ENCODE measurements around the gene INTS11. TPM values are rescaled to one million over a fixed set of nuclear protein-coding genes. Genes with fewer than 3 reads are reported as not detected.

INTS11 gene
- total and polyA plus RNA-seq, 2 donors from 2014 or later: 73.6 to 100 TPM

GRCh38 chr1:1302951-1303509, 21.4 kb downstream of the INTS11 start:
- DNase-seq (no peak), FAIRE-seq (no peak)
- Histone ChIP-seq H3K4me3 (ENCODE audit: low read length in 3 of 3) (no peak overlapping the region), H3K9me3 (ENCODE audit: control insufficient read depth in 2 of 3, insufficient read depth in 1 of 3, low read length in 3 of 3) (no peaks in the 10 kb centered on the region), H3K27ac (ENCODE audit: low read depth in 2 of 2, low read length in 2 of 2) (no peak overlapping the region), H3K27me3 (ENCODE audit: control insufficient read depth, insufficient read depth, low read length) (no peaks in the 10 kb centered on the region), H3K9ac (ENCODE audit: low read length in 3 of 3) (no peak overlapping the region), H3K36me3 (ENCODE audit: control insufficient read depth in 2 of 3, insufficient read depth in 3 of 3, low read length in 3 of 3) (no peaks in the 10 kb centered on the region), H3K4me1 (ENCODE audit: control insufficient read depth in 2 of 3, insufficient read depth in 2 of 3, low read depth in 1 of 3, low read length in 3 of 3) (peaks cover 0 to 31% (median 12%) of the 10 kb centered on the region in 3 donors)
- TF ChIP-seq CTCF (IDR thresholded peaks at IDR 0.05; ENCODE audit: borderline replicate concordance, extremely low read depth, insufficient read depth): no peak
- intact Hi-C loops (cut with DNase I): no loop called here

DNA sequence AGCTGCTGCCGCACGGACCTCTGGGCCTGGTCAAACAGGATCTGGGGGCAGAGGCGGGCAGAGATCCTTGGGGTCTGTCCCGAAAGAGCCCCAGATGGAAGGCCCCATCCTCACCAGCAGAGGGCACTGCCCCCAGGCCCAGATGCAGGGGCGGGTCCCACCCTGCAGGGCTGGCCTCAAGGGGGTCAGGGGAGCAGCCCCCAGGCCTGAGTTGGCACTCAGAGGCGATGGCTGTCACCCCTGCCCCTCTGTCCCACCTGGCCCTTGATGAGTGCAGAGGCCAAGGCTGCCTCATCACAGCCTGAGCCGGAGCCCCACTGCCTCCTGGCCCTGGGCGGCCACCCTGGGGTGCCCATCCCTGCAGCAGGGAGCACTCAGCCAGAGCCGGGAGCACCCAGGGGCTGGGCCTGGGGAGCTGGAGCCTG, 22.4 kb downstream of the INTS11 start:
- intact Hi-C loops (cut with DNase I): no loop called here
- H3K4me3 ChIP-seq (ENCODE audit: low read length in 3 of 3): no peak overlapping the region
- no peak for DNase-seq
- no peaks in the 10 kb centered on the region for H3K27me3 ChIP-seq (ENCODE audit: control insufficient read depth, insufficient read depth, low read length)
- H3K27ac ChIP-seq (ENCODE audit: low read depth in 2 of 2, low read length in 2 of 2): no peak overlapping the region
- no peaks in the 10 kb centered on the region for H3K36me3 ChIP-seq (ENCODE audit: control insufficient read depth in 2 of 3, insufficient read depth in 3 of 3, low read length in 3 of 3)
- no peaks in the 10 kb centered on the region for H3K9me3 ChIP-seq (ENCODE audit: control insufficient read depth in 2 of 3, insufficient read depth in 1 of 3, low read length in 3 of 3)
- H3K9ac ChIP-seq (ENCODE audit: low read length in 3 of 3): no peak overlapping the region
- FAIRE-seq: no peak
- H3K4me1 ChIP-seq (ENCODE audit: control insufficient read depth in 2 of 3, insufficient read depth in 2 of 3, low read depth in 1 of 3, low read length in 3 of 3): peaks cover 0 to 27% (median 10%) of the 10 kb centered on the region in 3 donors
- TF ChIP-seq CTCF (IDR thresholded peaks at IDR 0.05; ENCODE audit: borderline replicate concordance, extremely low read depth, insufficient read depth): no peak

- Histone ChIP-seq H3K9me3 (ENCODE audit: control insufficient read depth in 2 of 3, insufficient read depth in 1 of 3, low read length in 3 of 3) (no peaks in the 10 kb centered on the region), H3K4me1 (ENCODE audit: control insufficient read depth in 2 of 3, insufficient read depth in 2 of 3, low read depth in 1 of 3, low read length in 3 of 3) (peaks cover 0 to 12% (median 0%) of the 10 kb centered on the region in 3 donors), H3K27me3 (ENCODE audit: control insufficient read depth, insufficient read depth, low read length) (no peaks in the 10 kb centered on the region), H3K9ac (ENCODE audit: low read length in 3 of 3) (no peak overlapping the region), H3K27ac (ENCODE audit: low read depth in 2 of 2, low read length in 2 of 2) (no peak overlapping the region), H3K4me3 (ENCODE audit: low read length in 3 of 3) (no peak overlapping the region), H3K36me3 (ENCODE audit: control insufficient read depth in 2 of 3, insufficient read depth in 3 of 3, low read length in 3 of 3) (no peaks in the 10 kb centered on the region)
- TF ChIP-seq CTCF (IDR thresholded peaks at IDR 0.05; ENCODE audit: borderline replicate concordance, extremely low read depth, insufficient read depth): no peak
- DNase-seq (no peak), FAIRE-seq (no peak)
- intact Hi-C loops (cut with DNase I): no loop called here
These were observed 24.1 kb downstream of the INTS11 start for GRCh38 chr1:1300352-1300739.
